Measurements from ENCODE around the gene LMCD1.

GRCh38 chr3:8604006-8604405 is 102.4 kb downstream of the LMCD1 start:
- TF ChIP-seq CTCF (conservative IDR thresholded peaks at IDR 0.05; ENCODE audit: low read length): no peak
- TF ChIP-seq EZH2phosphoT487 (IDR thresholded peaks at IDR 0.05; ENCODE audit: borderline replicate concordance, low read depth, low read length): no peak
